ENCODE data around the gene TMEM132D.

DNA sequence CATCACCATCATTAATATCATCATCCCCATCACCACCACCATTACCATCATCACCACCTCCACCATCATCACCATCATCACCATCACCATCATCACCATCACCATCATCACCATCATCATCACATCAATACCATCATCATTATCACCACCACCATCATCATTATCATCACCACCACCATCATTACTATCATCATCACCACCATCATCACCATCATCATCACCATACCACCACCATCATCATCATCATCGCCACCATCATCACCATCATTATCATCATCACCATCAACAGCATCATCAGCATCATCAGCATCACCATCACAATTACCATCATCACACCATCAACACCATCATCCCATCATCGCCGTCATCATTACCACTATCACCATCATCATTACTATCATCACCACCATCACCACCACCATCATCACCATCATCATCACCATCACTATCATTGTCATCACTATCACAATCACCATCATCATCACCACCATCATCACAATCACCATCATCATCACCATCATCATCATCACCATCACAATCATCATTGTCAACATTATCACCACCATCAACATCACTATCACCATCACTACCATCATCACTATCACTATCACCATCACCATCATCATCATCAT is 767.0 kb downstream of the TMEM132D start:
- TF ChIP-seq, protein P1, sequence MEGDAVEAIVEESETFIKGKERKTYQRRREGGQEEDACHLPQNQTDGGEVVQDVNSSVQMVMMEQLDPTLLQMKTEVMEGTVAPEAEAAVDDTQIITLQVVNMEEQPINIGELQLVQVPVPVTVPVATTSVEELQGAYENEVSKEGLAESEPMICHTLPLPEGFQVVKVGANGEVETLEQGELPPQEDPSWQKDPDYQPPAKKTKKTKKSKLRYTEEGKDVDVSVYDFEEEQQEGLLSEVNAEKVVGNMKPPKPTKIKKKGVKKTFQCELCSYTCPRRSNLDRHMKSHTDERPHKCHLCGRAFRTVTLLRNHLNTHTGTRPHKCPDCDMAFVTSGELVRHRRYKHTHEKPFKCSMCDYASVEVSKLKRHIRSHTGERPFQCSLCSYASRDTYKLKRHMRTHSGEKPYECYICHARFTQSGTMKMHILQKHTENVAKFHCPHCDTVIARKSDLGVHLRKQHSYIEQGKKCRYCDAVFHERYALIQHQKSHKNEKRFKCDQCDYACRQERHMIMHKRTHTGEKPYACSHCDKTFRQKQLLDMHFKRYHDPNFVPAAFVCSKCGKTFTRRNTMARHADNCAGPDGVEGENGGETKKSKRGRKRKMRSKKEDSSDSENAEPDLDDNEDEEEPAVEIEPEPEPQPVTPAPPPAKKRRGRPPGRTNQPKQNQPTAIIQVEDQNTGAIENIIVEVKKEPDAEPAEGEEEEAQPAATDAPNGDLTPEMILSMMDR (IDR thresholded peaks at IDR 0.05): no peak
- TF ChIP-seq POLR2A (IDR thresholded peaks at IDR 0.05): no peak
